K562 (cell line): ENCODE results near the gene ALB. TPM values are rescaled to one million over a fixed set of nuclear protein-coding genes. Genes with fewer than 3 reads are reported as not detected.

Experiments used
- ATAC-seq: fragments of 200-7000 bp; cut with Tn5 transposase; 3 replicates; pipeline ENCODE4 v1.9.1; 2020; ENCODE audit warnings: moderate library complexity
- BruUV-seq: library from RNA; stranded (reverse); fragments of 400-500 nt; replicated peaks from 2 replicates; lab custom pipeline; 2021; lab: Mats Ljungman, UMichigan
- CTCF ChIA-PET: fragments of 300-600 bp; formaldehyde crosslinking; extraction: SDS; loops from one replicate; lab custom pipeline; 2021; ENCODE audit warnings: low intra/inter-chr PET ratio; lab: Yijun Ruan, JAX
- POLR2A ChIA-PET: fragments of 300-600, 350-650 bp; sonication (Branson Sonifier 250); formaldehyde crosslinking; extraction: SDS; loops from one replicate; lab custom pipeline; 2021; ENCODE audit warnings: antibody characterized with exemption, inconsistent platforms; lab: Yijun Ruan, JAX
- DNase-seq, 4 experiments: peaks; one replicate each; pipeline versions ENCODE4 v3.0.0 to v3.0.0-alpha.2; 2011 to 2018; ENCODE audit warnings: low spot score in 3 of 4, mixed read lengths in 3 of 4; ENCODE audit errors: extremely low read depth in 1 of 4
- FAIRE-seq: peaks from 2 replicates; lab custom pipeline; 2011; peaks lifted over from hg19 to GRCh38; lab: Jason Lieb, UNC
- H2AFZ ChIP-seq: 2 replicates; pipeline ENCODE4 v1.6.0; 2011; ENCODE audit warnings: low read depth, low read length, control low read depth, inconsistent platforms
- H3K27ac ChIP-seq: fragments of 200-600 bp; 3 replicates; pipeline ENCODE4 v1.8.0; 2011; ENCODE audit warnings: low read depth, mild to moderate bottlenecking, control low read depth, inconsistent platforms, low read length, moderate library complexity, mixed read lengths; ENCODE audit errors: extremely low read depth
- H3K27me3 ChIP-seq, 2 experiments: fragments of 300-600 bp in 1 of 2; 2 replicates in 1 of 2; 3 replicates in 1 of 2; pipeline versions ENCODE4 v1.6.0 to v1.8.0; 2011; ENCODE audit warnings: inconsistent platforms in 2 of 2, low read length in 2 of 2, mild to moderate bottlenecking in 1 of 2, mixed read lengths in 1 of 2, moderate library complexity in 1 of 2; ENCODE audit not compliant: control insufficient read depth in 2 of 2, insufficient read depth in 2 of 2
- H3K36me3 ChIP-seq: fragments of 300-600 bp; 3 replicates; pipeline ENCODE4 v1.8.0; 2011; ENCODE audit warnings: mild to moderate bottlenecking, low read length, inconsistent platforms; ENCODE audit not compliant: control insufficient read depth, insufficient read depth
- H3K4me1 ChIP-seq, 2 experiments: fragments of 200-600 bp in 1 of 2; replicated peaks in 1 of 2; 2 replicates in 1 of 2; 3 replicates in 1 of 2; pipeline versions ENCODE4 v1.5.1 to v1.8.0; 2011; ENCODE audit warnings: inconsistent platforms in 2 of 2, low read length in 2 of 2, mild to moderate bottlenecking in 1 of 2, mixed read lengths in 1 of 2, moderate library complexity in 1 of 2; ENCODE audit not compliant: control insufficient read depth in 2 of 2, insufficient read depth in 2 of 2
- H3K4me2 ChIP-seq: 2 replicates; pipeline ENCODE4 v1.6.1; 2011; ENCODE audit warnings: low read length, control low read depth, inconsistent platforms, mixed read lengths; ENCODE audit not compliant: insufficient read depth
- H3K4me3 ChIP-seq: fragments of 200-600 bp; sonication (generic), shearing (Covaris generic); 2 replicates; pipeline ENCODE4 v1.5.1; 2016; ENCODE audit warnings: control low read depth, inconsistent platforms
- H3K79me2 ChIP-seq: fragments of 200-600 bp; 3 replicates; pipeline ENCODE4 v1.8.0; 2011; ENCODE audit warnings: low read length, inconsistent platforms; ENCODE audit not compliant: control insufficient read depth, insufficient read depth
- H3K9ac ChIP-seq, 2 experiments: 2 replicates each; pipeline versions ENCODE4 v1.6.0 to v1.6.1; 2011; ENCODE audit warnings: low read depth in 2 of 2, low read length in 2 of 2, control low read depth in 1 of 2, inconsistent platforms in 1 of 2, mild to moderate bottlenecking in 1 of 2, mixed read lengths in 1 of 2; ENCODE audit not compliant: insufficient read depth in 1 of 2
- H3K9me1 ChIP-seq: one replicate; pipeline ENCODE4 v1.6.0; 2011; ENCODE audit warnings: inconsistent platforms, mild to moderate bottlenecking, low read length, moderate library complexity; ENCODE audit not compliant: control insufficient read depth, insufficient read depth
- H3K9me3 ChIP-seq: replicated peaks from 2 replicates; pipeline ENCODE4 v1.5.1; 2011; ENCODE audit warnings: low read depth, low read length, inconsistent platforms; ENCODE audit not compliant: control insufficient read depth, insufficient read depth
- H4K20me1 ChIP-seq: replicated peaks from 2 replicates; pipeline ENCODE4 v1.6.1; 2011; ENCODE audit warnings: low read length, inconsistent platforms, mixed read lengths; ENCODE audit not compliant: control insufficient read depth, insufficient read depth
- ARID4B ChIP-seq: sonication (generic); formaldehyde crosslinking; IDR thresholded peaks from 2 replicates; pipeline ENCODE4 v1.8.0; 2022; ENCODE audit warnings: mild to moderate bottlenecking, missing genetic modification reagents
- ELK1 ChIP-seq: sonication (generic); formaldehyde crosslinking; IDR thresholded peaks from 2 replicates; pipeline ENCODE4 v1.8.1; 2022; ENCODE audit warnings: missing genetic modification reagents
- FOSL1 ChIP-seq: fragments of 200-800 bp; sonication (Bioruptor generic); conservative IDR thresholded peaks from 2 replicates; pipeline ENCODE4 v1.6.1; 2016; ENCODE audit warnings: missing genetic modification characterization, missing compliant biosample characterization
- ILF3 ChIP-seq: fragments of 450-650 bp; IDR thresholded peaks from 2 replicates; pipeline ENCODE4 v1.6.1; 2018; ENCODE audit warnings: antibody characterized with exemption, mild to moderate bottlenecking, moderate library complexity, borderline replicate concordance
- MCM5 ChIP-seq: fragments of 450-650 bp; IDR thresholded peaks from 2 replicates; pipeline ENCODE4 v1.6.1; 2016; ENCODE audit warnings: low read depth
- U2AF2 ChIP-seq: fragments of 200-400 bp; formaldehyde crosslinking; optimal IDR thresholded peaks from 2 replicates; pipeline ENCODE3; 2017; ENCODE audit warnings: low read depth, mild to moderate bottlenecking, low read length
- ZNF780A ChIP-seq: fragments of 250-450 bp; sonication (Bioruptor Pico); IDR thresholded peaks from 2 replicates; pipeline ENCODE4 v1.5.0; 2021; ENCODE audit warnings: mild to moderate bottlenecking
- WGBS: fragments of 100-300 bp; shearing (Covaris generic); methylation state at CpG from one replicate; pipeline ENCODE4 v1.1.6; 2016; ENCODE audit warnings: low coverage, mixed read lengths; ENCODE audit not compliant: insufficient coverage; ENCODE audit errors: missing lambda C conversion rate; 5-methylcytosine and 5-hydroxymethylcytosine counted together
- in situ Hi-C: fragments of 300-500 bp; cut with MboI; formaldehyde crosslinking; loops from 4 replicates; pipeline ENCODE4 v1.15.0; 2018; ENCODE audit warnings: inconsistent platforms, mixed read lengths
- intact Hi-C: fragments of 100-400 bp; cut with micrococcal nuclease; formaldehyde crosslinking; loops from 2 replicates; pipeline ENCODE4 v1.14.2; 2022
- polyA plus RNA-seq, 8 experiments: library from polyadenylated mRNA; depleted of rRNA in 4 of 8; stranded (reverse) in 5 of 8; unstranded in 3 of 8; fragments of >200 nt; fragmentation: Nextera tagmentation in 2 of 8; fragmentation: Illumina TruSeq in 1 of 8; extraction: Ambion mirVana in 2 of 8; extraction: Trizol in 1 of 8; gene quantifications; 2 replicates each; pipeline versions ENCODE4 v1.2.1 to v1.2.3, GENCODE V29; 2011 to 2014; ENCODE audit warnings: inconsistent platforms in 1 of 8, missing spikeins in 1 of 8
- total RNA-seq, 7 experiments: library from RNA; depleted of rRNA in 6 of 7; stranded (reverse); fragments of >200 nt in 6 of 7; fragmentation: Illumina TruSeq in 2 of 7; extraction: Trizol in 2 of 7; gene quantifications; 2 replicates each; pipeline versions ENCODE4 v1.2.1 to v1.2.3, GENCODE V29; 2011 to 2021; ENCODE audit warnings: low replicate concordance in 1 of 7

The ALB gene
- total and polyA plus RNA-seq, 9 of the 15 experiments (the other 6 are each of a cell fraction or from before 2014, with no cell fraction given), result 0.04 to 18.5 (median 0.20) TPM; not detected in 2

- FAIRE-seq, result no peak
- TF ChIP-seq U2AF2 (no peak), ELK1 (CRISPR knock-in tag) (no peak), FOSL1 (tag) (no peak), ZNF780A (no peak), ARID4B (CRISPR knock-in tag) (no peak), ILF3 (no peak), MCM5 (no peak)
These were observed 13.3 kb downstream of the ALB start for GRCh38 chr4:73417342-73417741.

More at GRCh38 chr4:73417342-73417741, 13.3 kb downstream of the ALB start:
- CTCF ChIA-PET, result no interaction called here
- intact Hi-C loops (no loop called here), in situ Hi-C loops (no loop called here)
- H4K20me1 ChIP-seq, result no peaks in the 10 kb centered on the region
- no peak for DNase-seq
- no TSS peak for BruUV-seq
- POLR2A ChIA-PET, result no interaction called here
- H3K27me3 ChIP-seq, result no peaks in the 10 kb centered on the region
- no peaks in the 10 kb centered on the region for H3K4me1 ChIP-seq
- no peak overlapping the region for H3K27ac ChIP-seq
- no peak overlapping the region for H3K4me3 ChIP-seq
- ATAC-seq, result no peak
- no peaks in the 10 kb centered on the region for H3K79me2 ChIP-seq
- H3K4me2 ChIP-seq, result no peak overlapping the region
- no peaks in the 10 kb centered on the region for H3K36me3 ChIP-seq
- no peaks in the 10 kb centered on the region for H3K9me3 ChIP-seq
- no peak overlapping the region for H3K9ac ChIP-seq
- no peak overlapping the region for H2AFZ ChIP-seq
- 37% methylated on average over 2 of the region's 2 CpGs for WGBS
- no peaks in the 10 kb centered on the region for H3K9me1 ChIP-seq
